ENCODE measurements around the gene MAPT. TPM values are rescaled to one million over a fixed set of nuclear protein-coding genes. Genes with fewer than 3 reads are reported as not detected.

Gene MAPT
- total RNA-seq, 4 donors from 2014 or later = 4.2 to 11.1 (median 7.3) TPM

DNA sequence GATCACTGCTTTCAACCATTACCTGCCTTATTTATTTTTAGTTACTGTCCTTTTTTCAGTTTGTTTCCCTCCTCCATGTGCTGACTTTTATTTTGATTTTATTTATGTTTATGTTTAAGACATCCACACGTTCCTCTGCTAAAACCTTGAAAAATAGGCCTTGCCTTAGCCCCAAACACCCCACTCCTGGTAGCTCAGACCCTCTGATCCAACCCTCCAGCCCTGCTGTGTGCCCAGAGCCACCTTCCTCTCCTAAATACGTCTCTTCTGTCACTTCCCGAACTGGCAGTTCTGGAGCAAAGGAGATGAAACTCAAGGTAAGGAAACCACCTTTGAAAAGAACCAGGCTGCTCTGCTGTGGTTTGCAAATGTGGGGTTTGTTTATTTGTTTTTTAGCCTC lies 95.4 kb downstream of the MAPT start:
- no peak overlapping the region for H3K4me3 ChIP-seq
- no peaks in the 10 kb centered on the region for H3K9me3 ChIP-seq
- no peak overlapping the region for H3K27ac ChIP-seq (replicated peaks in 1 of 4)
- H3K27me3 ChIP-seq = no peaks in the 10 kb centered on the region
- H3K4me1 ChIP-seq = no peaks in the 10 kb centered on the region
- H3K36me3 ChIP-seq = peaks cover 0 to under 1% (median 0%) of the 10 kb centered on the region in 4 donors
- no peak for DNase-seq (ENCODE audit: extremely low spot score)
- TF ChIP-seq EP300 (IDR thresholded peaks at IDR 0.05) = no peak
- TF ChIP-seq, protein P1, sequence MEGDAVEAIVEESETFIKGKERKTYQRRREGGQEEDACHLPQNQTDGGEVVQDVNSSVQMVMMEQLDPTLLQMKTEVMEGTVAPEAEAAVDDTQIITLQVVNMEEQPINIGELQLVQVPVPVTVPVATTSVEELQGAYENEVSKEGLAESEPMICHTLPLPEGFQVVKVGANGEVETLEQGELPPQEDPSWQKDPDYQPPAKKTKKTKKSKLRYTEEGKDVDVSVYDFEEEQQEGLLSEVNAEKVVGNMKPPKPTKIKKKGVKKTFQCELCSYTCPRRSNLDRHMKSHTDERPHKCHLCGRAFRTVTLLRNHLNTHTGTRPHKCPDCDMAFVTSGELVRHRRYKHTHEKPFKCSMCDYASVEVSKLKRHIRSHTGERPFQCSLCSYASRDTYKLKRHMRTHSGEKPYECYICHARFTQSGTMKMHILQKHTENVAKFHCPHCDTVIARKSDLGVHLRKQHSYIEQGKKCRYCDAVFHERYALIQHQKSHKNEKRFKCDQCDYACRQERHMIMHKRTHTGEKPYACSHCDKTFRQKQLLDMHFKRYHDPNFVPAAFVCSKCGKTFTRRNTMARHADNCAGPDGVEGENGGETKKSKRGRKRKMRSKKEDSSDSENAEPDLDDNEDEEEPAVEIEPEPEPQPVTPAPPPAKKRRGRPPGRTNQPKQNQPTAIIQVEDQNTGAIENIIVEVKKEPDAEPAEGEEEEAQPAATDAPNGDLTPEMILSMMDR (IDR thresholded peaks at IDR 0.05) = no peak
- TF ChIP-seq POLR2A (IDR thresholded peaks at IDR 0.05; ENCODE audit: low read depth) = no peak
- TF ChIP-seq POLR2AphosphoS5 (IDR thresholded peaks at IDR 0.05) = no peak
- intact Hi-C loops (cut with DNase I) = no loop called here
- 73% methylated on average over 3 of the region's 3 CpGs for WGBS

DNA sequence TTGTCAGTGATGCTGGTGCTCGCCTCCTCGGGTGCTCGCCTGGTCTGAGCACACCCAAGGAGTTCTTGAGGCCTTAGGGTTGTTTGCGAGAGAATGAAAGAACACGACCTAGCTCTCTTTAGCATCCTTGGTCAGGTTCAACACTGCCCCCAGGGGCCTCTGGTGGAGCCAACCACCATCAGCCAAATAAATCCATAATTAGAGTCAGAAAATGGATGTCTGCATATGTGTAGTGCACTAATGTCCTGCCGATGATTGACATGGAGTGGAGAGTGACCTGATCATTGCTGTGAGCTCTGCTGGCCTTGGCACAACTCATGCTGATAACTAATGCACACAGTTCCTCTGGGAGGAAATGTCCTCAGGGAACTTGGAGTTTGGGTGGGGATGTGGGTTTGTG lies 96.5 kb downstream of the MAPT start:
- Histone ChIP-seq H3K9me3 (no peaks in the 10 kb centered on the region), H3K4me3 (no peak overlapping the region), H3K27ac (replicated peaks in 1 of 4) (no peak overlapping the region), H3K4me1 (no peaks in the 10 kb centered on the region), H3K36me3 (peaks cover 0 to 6% (median 0%) of the 10 kb centered on the region in 4 donors), H3K27me3 (no peaks in the 10 kb centered on the region)
- no peak for DNase-seq (ENCODE audit: extremely low spot score)
- WGBS = 88% methylated on average over 2 of the region's 6 CpGs
- intact Hi-C loops (cut with DNase I) = no loop called here
- no peak for TF ChIP-seq POLR2AphosphoS5 (IDR thresholded peaks at IDR 0.05)
- no peak for TF ChIP-seq POLR2A (IDR thresholded peaks at IDR 0.05; ENCODE audit: low read depth)
- TF ChIP-seq, protein P1 (IDR thresholded peaks at IDR 0.05) = no peak
- no peak for TF ChIP-seq EP300 (IDR thresholded peaks at IDR 0.05)

DNA sequence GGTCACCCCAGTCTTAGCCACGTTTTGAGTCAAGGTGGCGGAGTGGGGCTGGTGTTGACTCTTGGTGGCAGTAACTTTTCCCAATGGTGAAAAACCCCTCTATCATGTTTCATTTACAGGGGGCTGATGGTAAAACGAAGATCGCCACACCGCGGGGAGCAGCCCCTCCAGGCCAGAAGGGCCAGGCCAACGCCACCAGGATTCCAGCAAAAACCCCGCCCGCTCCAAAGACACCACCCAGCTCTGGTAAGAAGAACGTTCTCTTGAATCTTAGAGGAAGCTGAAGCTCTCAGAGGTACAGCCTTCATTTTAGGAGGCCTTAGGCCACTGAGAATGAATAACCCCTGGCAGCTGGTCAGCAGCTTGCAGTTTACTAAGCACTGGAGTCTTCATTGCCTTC lies 97.0 kb downstream of the MAPT start:
- peaks cover 0 to 6% (median 0%) of the 10 kb centered on the region in 4 donors for H3K36me3 ChIP-seq
- intact Hi-C loops (cut with DNase I) = no loop called here
- TF ChIP-seq POLR2AphosphoS5 (IDR thresholded peaks at IDR 0.05) (no peak), EP300 (IDR thresholded peaks at IDR 0.05) (no peak), POLR2A (IDR thresholded peaks at IDR 0.05; ENCODE audit: low read depth) (no peak)
- TF ChIP-seq, protein P1 (IDR thresholded peaks at IDR 0.05) = no peak
- no peak overlapping the region for H3K27ac ChIP-seq (replicated peaks in 1 of 4)
- no peaks in the 10 kb centered on the region for H3K4me1 ChIP-seq
- H3K4me3 ChIP-seq = no peak overlapping the region
- no peaks in the 10 kb centered on the region for H3K27me3 ChIP-seq
- no peaks in the 10 kb centered on the region for H3K9me3 ChIP-seq
- no peak for DNase-seq (ENCODE audit: extremely low spot score)
- 85% methylated on average over 8 of the region's 10 CpGs for WGBS

DNA sequence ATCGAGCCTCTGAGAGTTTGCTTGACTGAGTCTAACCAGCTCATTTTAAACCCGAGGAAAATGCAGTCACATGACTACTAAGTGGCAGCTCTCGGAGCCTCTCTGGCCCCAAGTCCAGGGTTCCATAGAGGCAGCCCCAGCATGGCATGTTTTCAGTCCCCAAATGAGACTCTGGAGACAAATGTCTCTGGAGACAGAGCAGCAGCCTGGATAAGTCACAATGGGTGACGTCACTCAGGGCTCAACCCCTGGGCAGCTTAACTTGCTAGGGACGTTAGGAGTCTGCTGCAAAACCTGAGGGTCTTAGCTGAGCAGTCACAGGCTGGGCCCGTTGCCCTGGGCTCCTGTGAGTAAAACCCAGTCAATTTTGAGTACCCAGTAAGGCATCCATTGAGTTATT lies 97.8 kb downstream of the MAPT start:
- Histone ChIP-seq H3K4me3 (no peak overlapping the region), H3K9me3 (no peaks in the 10 kb centered on the region), H3K36me3 (peaks cover 0 to 6% (median 0%) of the 10 kb centered on the region in 4 donors), H3K27ac (replicated peaks in 1 of 4) (no peak overlapping the region), H3K4me1 (no peaks in the 10 kb centered on the region), H3K27me3 (no peaks in the 10 kb centered on the region)
- DNase-seq (ENCODE audit: extremely low spot score) = no peak
- TF ChIP-seq, protein P1 (IDR thresholded peaks at IDR 0.05) = no peak
- no peak for TF ChIP-seq POLR2A (IDR thresholded peaks at IDR 0.05; ENCODE audit: low read depth)
- TF ChIP-seq EP300 (IDR thresholded peaks at IDR 0.05) = no peak
- no peak for TF ChIP-seq POLR2AphosphoS5 (IDR thresholded peaks at IDR 0.05)
- intact Hi-C loops (cut with DNase I) = no loop called here
- WGBS = 55% methylated on average over 6 of the region's 6 CpGs

DNA sequence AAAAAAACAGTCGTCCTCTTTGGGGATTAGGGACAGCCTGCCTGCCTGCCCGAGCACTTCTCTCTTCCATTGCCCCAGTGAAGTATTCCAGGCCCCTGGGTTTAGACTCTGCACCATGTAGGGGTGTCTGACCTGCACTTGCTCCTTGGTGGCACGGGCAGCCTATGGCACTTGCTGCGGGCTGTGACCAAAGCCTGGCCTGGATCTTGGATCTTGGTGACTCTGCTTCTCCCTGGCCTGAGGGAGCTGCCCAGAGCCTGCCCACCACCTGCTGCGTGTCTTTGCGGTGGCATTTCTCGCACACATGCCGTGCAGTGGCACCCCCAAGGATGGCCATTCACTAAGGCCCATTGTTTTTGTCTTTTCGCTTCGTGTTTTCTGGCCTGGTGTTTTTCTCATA lies 98.5 kb downstream of the MAPT start:
- intact Hi-C loops (cut with DNase I) = no loop called here

More for the DNA sequence above, 98.5 kb downstream of the MAPT start:
- Histone ChIP-seq H3K36me3 (peaks cover 0 to 6% (median 0%) of the 10 kb centered on the region in 4 donors), H3K9me3 (no peaks in the 10 kb centered on the region), H3K4me1 (no peaks in the 10 kb centered on the region), H3K27ac (replicated peaks in 1 of 4) (no peak overlapping the region), H3K4me3 (no peak overlapping the region), H3K27me3 (no peaks in the 10 kb centered on the region)
- no peak for DNase-seq (ENCODE audit: extremely low spot score)
- TF ChIP-seq, protein P1 (IDR thresholded peaks at IDR 0.05) = no peak
- no peak for TF ChIP-seq POLR2AphosphoS5 (IDR thresholded peaks at IDR 0.05)
- no peak for TF ChIP-seq POLR2A (IDR thresholded peaks at IDR 0.05; ENCODE audit: low read depth)
- no peak for TF ChIP-seq EP300 (IDR thresholded peaks at IDR 0.05)
- 84% methylated on average over 10 of the region's 10 CpGs for WGBS
